ENCODE results near the gene TMEM208.
A peak's percentile ranks its signal among the peaks of the same experiment; 100 is the strongest.

Gene TMEM208

DNA sequence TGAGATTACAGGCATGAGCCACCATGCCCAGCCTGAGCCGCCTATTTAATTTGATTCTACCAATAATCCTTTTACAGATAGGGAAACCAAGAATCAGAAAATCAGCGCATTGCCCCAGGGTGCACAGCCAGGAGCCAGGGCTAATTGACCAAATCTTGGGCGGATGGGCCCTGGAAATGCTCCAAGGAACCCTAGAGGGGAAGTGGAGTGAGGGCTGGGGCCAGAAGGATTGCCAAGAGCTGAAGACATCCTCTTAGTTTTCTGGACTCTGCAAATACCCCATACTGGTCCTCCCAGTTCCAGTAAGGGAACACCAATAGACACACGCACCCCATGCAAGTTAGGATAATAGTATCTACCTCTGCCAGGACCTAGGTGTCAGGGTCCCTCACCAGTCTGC, 16.6 kb downstream of the TMEM208 start:
- TF ChIP-seq, protein P1, sequence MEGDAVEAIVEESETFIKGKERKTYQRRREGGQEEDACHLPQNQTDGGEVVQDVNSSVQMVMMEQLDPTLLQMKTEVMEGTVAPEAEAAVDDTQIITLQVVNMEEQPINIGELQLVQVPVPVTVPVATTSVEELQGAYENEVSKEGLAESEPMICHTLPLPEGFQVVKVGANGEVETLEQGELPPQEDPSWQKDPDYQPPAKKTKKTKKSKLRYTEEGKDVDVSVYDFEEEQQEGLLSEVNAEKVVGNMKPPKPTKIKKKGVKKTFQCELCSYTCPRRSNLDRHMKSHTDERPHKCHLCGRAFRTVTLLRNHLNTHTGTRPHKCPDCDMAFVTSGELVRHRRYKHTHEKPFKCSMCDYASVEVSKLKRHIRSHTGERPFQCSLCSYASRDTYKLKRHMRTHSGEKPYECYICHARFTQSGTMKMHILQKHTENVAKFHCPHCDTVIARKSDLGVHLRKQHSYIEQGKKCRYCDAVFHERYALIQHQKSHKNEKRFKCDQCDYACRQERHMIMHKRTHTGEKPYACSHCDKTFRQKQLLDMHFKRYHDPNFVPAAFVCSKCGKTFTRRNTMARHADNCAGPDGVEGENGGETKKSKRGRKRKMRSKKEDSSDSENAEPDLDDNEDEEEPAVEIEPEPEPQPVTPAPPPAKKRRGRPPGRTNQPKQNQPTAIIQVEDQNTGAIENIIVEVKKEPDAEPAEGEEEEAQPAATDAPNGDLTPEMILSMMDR (IDR thresholded peaks at IDR 0.05; ENCODE audit: low read depth, low read length), result no peak
- DNase-seq (ENCODE audit: extremely low read depth, low read depth), result no peak

DNA sequence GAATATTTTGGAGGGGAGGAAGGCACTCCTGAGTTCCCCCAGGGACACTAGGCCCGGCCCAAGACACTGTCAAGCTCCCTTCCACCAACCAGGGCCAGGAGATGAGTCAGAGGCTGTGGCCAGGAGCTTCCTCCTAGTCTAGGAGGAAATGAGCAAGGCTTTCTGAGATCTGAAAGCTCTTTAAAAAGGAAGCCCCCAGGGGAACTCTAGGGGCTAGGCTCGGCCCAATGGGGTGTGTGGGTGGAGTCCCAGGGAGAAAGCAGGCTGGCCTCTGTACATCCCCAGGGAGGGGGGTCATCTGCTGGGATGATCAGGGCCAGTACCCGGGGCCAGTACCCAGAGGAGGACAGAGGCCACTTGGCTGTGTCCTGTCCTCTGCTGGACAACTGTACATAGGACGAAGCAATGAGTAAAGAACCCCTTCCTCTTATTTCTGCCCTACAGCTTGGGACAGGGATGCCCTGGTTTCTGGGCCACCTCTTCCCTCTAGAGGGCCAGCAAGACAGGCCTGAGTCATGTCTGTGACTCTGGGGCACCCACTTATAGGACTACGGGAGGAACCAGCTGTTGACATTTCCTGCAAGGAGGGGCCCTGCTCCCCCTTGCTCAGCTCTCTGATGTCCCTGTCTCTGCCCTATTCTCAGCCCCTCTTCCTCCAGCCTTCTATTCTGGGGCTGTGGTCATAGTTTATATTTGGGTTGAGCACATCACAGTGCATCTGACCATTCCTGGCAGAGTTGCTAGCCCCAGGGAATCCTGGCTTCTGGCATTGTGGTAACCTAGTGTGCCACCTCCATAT, 17.7 kb downstream of the TMEM208 start:
- peak; percentile 38 for DNase-seq (ENCODE audit: extremely low read depth, low read depth)
- TF ChIP-seq, protein P1 (IDR thresholded peaks at IDR 0.05; ENCODE audit: low read depth, low read length), result no peak

- DNase-seq (ENCODE audit: extremely low read depth, low read depth), result no peak
- TF ChIP-seq, protein P1 (IDR thresholded peaks at IDR 0.05; ENCODE audit: low read depth, low read length), result no peak
Measured at GRCh38 chr16:67245186-67245585, 18.3 kb downstream of the TMEM208 start.

DNA sequence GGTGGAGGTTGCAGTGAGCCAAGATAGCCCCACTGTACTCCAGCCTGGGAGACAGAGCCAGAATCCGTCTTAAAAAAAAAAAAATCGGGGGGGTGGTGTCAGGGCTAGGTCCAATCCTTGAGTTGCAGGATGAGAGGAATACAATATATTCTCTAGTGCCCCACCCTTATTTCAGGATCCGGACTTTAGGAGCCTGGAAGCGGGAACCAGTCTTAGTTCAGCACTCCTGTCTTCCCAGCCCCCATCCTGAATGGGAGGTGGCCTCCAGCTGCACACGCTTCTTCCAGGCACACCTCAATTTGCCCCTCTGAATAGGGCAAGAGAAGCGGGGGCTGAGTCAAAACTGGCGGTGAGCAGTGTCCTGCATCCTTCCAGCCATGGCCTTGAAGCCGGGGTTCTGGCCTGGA, 18.7 kb downstream of the TMEM208 start:
- TF ChIP-seq, protein P1 (IDR thresholded peaks at IDR 0.05; ENCODE audit: low read depth, low read length), result no peak
- no peak for DNase-seq (ENCODE audit: extremely low read depth, low read depth)

GRCh38 chr16:67246081-67246755, 19.3 kb downstream of the TMEM208 start:
- DNase-seq (ENCODE audit: extremely low read depth, low read depth), result peak; percentile 67
- TF ChIP-seq, protein P1 (IDR thresholded peaks at IDR 0.05; ENCODE audit: low read depth, low read length), result peak; percentile 52

GRCh38 chr16:67246756-67247191, 19.8 kb downstream of the TMEM208 start:
- TF ChIP-seq, protein P1 (IDR thresholded peaks at IDR 0.05; ENCODE audit: low read depth, low read length), result no peak
- no peak for DNase-seq (ENCODE audit: extremely low read depth, low read depth)

All from AG09319 (cell line).